Mononuclear cell (primary cell): ENCODE results near the gene CRK. TPM values are rescaled to one million over a fixed set of nuclear protein-coding genes. Genes with fewer than 3 reads are reported as not detected.

Experiments used
- H3K27me3 ChIP-seq: 2 replicates; pipeline ENCODE4 v1.6.0; 2011; ENCODE audit warnings: low read length, control low read depth; ENCODE audit not compliant: insufficient read depth
- H3K4me1 ChIP-seq: 2 replicates; pipeline ENCODE4 v1.5.1; 2011; ENCODE audit warnings: mild to moderate bottlenecking, low read length, control low read depth; ENCODE audit not compliant: insufficient read depth
- H3K4me3 ChIP-seq: 2 replicates; pipeline ENCODE4 v1.5.1; 2011; ENCODE audit warnings: mild to moderate bottlenecking, low read length, moderate library complexity
- H3K9me3 ChIP-seq: 2 replicates; pipeline ENCODE4 v1.5.1; 2011; ENCODE audit warnings: low read depth, mild to moderate bottlenecking, control low read depth, low read length
- total RNA-seq: library from RNA; depleted of rRNA; stranded (reverse); fragments of >200 nt; gene quantifications from one replicate; pipeline ENCODE4 v1.2.3, GENCODE V29; 2012

CRK gene
- total RNA-seq, 1 donor, result 20.0 TPM

DNA sequence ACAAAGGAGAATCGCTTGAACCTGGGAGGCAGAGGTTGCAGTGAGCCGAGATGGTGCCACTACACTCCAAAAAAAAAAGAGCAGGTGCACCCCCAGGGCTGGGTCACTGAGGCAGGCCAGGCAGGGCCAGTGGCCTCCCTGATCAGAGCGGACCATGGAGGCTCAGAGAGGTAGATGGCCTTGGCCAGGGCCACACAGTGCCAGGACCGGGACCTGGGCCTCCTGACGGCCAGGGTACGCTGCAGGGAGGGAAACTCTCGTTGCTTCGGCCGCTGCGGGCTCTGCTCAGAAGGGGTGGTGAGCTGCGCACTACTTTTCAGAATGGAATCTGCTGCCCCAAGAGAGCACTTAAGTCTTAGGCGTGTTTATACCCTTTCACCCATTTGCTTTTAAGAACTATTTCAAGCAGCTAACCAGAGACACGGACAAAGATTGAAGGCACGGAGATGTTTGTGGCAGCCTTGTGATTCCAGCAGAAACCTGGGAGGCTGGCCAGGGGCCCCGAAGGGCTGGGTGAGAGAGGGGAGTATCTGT, 19.4 kb upstream of the CRK start:
- H3K27me3 ChIP-seq, result no peaks in the 10 kb centered on the region
- no peaks in the 10 kb centered on the region for H3K9me3 ChIP-seq
- H3K4me3 ChIP-seq, result no peak overlapping the region
- H3K4me1 ChIP-seq, result peaks cover 11% of the 10 kb centered on the region

DNA sequence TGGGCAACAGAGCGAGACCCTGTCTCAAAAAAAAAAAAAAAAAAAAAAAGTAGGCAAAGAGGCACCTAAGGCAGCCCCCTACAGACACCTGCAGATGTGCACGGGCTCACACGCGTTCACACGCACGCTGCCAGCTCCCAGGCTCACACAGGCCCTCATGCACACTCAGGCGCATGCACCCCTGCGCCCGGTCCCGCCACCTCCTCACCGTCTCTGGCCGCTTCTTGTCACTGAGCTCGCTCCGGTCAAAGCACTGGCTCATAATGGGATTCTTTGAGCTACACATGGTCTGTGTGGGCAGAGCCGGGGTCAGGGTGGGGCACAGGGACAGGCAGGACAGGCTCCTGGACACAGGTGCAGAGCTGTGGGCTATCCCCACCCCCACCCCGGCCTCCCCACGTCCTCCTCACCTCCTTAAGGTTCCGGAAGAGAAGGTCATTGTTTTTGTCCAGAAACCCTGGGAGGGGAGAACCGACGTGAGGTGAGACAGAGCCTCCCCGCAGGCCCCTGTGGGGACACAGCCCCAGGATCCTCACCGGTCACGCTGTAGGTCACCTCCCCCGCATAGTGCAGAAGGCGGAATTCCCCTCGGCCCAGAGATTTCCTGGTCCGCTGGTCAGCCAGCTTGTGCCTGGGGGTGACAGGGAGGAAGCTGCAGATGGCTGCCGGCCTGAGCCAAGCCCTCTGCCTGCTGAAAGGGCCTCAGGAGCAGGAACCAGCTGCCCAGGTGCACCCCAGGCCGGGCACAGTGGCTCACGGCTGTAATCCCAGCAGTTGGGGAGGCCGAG, 18.6 kb upstream of the CRK start:
- H3K4me3 ChIP-seq, result no peak overlapping the region
- peaks cover 11% of the 10 kb centered on the region for H3K4me1 ChIP-seq
- no peaks in the 10 kb centered on the region for H3K27me3 ChIP-seq
- no peaks in the 10 kb centered on the region for H3K9me3 ChIP-seq

DNA sequence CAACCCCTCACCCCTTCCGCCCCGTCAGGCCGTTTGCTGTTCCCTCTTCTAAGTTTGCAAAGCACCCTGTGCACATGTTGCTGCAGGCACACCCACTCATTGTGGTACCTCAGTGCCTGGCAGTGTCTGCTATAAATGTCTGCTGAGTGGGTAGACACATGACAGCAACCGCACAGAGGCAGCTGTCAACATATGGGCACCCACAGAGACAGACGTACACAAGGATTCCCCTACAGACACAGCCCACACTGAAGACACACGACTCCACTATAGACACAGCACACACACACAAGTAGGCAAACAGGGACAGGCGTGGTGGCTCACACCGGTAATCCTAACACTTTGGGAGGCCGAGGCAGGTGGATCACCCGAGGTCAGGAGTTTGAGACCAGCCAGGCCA, 17.8 kb upstream of the CRK start:
- Histone ChIP-seq H3K27me3 (no peaks in the 10 kb centered on the region), H3K4me3 (no peak overlapping the region), H3K4me1 (peaks cover 11% of the 10 kb centered on the region), H3K9me3 (no peaks in the 10 kb centered on the region)

DNA sequence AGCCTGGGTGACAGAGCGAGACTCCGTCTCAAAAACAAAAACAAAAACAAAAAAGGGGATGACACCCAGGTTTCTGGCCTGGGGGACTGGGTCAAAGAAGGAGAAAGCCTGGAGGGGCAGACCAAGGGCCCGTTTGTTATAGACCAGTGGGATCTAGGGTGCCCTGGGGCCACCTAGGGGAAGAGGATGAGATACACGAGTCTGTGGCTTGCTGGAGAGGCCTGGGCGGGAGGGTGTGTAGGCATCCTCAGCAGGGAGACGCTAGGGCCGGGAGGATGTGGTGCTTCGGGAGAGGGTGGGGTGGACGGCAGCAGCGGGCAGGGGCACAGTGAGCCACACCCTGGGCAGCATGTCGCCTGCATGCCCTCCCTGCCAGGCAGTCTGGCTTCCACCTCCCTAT, 17.1 kb upstream of the CRK start:
- Histone ChIP-seq H3K27me3 (no peaks in the 10 kb centered on the region), H3K9me3 (no peaks in the 10 kb centered on the region), H3K4me3 (no peak overlapping the region), H3K4me1 (peaks cover 17% of the 10 kb centered on the region)

DNA sequence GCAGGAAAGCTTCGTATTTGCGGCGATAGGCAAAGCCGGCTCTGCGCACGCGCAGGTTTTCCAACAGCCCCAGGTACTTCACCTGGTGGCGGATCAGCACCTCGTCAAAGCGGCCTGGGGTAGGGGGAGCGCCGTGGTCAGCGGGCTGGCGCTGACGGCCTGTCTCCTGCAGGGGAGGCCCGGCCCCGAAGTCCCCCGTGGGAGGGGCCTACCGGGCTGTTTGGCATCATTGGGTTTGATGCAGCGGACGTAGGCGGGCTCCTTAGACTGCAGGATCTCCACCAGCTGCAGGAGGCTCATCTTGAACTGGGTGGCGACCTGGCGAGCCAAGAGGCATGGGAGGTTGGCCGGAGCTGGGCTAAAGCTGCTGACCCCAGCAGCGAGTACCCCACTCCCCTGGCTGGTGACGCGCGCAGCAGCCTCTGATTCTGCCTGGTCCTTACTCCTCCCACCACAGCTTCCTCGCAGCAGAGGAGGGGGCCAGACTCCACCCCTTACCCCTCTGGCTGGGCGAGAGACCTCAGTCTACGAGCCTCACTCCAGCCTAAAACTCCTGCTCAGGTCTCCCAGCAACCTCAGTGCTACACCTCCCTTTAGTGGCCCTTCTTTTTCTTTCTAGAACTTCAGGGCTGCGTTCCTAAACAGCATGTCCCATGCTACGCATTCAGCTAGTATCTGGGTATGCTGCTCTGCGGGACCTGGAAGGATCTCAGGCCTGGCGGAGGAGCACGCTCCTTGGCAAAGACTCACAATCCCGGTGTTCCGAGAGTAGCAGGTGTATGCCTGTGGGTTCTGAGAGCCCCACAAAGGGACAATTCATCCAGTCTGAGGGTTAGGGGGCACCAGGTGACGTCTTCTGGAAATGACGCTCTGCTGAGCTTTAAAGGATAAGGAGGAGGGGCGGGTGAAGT, 16.1 kb upstream of the CRK start:
- H3K4me1 ChIP-seq, result peaks cover 21% of the 10 kb centered on the region

DNA sequence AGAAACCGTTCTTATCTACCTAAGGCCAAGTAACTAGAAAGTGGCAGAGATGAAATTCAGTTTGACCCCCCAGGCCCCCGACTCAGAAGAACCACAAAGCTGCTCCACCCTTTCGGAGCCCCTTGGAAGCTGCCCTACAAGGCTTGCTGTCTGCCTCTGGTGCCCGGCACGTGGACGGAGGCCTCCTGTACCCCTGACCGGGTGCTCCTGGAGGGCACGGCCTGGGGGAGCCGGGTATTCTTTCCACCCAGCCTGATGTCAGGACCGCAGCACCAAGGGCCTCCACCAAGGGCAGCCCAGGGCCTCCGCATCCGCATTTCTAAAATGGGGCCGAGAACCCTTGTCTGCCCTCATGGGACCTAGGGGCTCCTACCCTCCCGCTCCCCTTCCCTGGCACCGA, 15.5 kb upstream of the CRK start:
- Histone ChIP-seq H3K4me3 (no peak overlapping the region), H3K4me1 (peaks cover 21% of the 10 kb centered on the region), H3K9me3 (no peaks in the 10 kb centered on the region), H3K27me3 (no peaks in the 10 kb centered on the region)

More for the DNA sequence above, 16.1 kb upstream of the CRK start:
- H3K9me3 ChIP-seq, result no peaks in the 10 kb centered on the region
- no peak overlapping the region for H3K4me3 ChIP-seq
- no peaks in the 10 kb centered on the region for H3K27me3 ChIP-seq

DNA sequence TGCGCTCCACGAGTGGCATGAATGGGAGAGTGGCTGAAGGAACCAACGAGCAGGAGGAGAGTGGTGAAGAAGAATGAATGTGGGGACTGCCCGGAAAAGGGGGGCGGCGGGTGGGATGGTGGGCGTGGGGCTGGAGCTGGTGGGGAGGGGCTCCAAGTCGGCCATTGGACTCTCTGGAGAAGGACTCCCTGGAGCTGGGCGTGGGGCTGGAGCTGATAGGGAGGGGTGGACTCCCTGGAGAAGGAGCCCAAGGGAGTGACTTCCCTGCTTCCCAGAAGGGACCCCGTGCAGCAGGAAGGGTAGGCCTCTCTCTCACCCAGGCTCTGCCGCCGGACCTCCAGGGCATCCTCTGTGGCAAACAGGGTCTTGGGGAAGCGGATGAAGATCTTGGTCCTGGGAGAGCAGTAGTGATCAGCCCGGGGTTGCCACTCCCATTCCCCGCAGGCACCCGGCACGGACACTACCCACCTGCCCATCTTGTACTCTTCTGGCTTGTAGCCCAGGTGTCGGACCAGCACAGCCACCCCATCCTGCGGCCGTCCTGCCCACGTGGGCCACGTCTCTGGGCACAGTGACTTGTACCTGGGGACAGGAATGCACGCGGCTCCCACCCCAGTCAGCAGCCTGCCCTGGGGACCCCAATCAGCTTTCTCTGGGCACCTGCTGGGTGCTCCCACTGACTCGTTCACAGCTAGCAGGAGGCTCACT, 14.9 kb upstream of the CRK start:
- H3K27me3 ChIP-seq, result no peaks in the 10 kb centered on the region
- H3K4me1 ChIP-seq, result peaks cover 21% of the 10 kb centered on the region
- H3K4me3 ChIP-seq, result no peak overlapping the region
- H3K9me3 ChIP-seq, result no peaks in the 10 kb centered on the region

DNA sequence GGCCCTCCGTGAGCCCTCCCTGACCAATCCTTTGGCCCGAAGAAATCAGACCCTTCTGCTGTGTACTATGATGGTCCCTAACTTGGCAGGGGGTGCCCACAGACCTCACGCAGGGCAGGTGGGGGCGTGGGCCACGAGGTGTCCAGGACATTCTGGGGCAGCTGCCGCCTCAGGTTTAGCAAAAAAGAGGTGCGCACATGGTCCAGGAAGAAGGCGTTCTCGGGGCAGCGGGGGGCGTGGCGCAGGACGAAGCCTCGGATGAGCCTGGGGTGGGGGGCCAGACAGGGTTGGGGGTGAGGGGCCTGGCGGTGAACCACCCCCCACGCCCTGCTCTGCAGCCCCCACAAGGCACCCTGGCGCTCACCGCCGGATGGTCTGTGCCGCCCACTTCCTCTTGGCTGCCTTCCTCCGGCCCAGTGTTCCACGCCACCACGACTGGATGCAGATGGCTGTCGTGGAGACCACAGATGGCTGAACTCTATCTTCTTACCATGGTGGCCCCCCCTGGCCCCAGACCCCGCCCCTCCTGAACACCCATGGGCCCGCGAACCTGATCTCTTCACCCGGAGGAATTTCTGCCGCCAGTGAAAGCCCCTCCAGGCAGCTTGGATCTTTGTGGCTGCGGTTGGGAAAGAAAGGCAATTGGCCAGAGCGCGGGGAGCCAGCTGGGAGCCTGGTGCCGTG, 14.2 kb upstream of the CRK start:
- no peaks in the 10 kb centered on the region for H3K27me3 ChIP-seq
- no peak overlapping the region for H3K4me3 ChIP-seq

DNA sequence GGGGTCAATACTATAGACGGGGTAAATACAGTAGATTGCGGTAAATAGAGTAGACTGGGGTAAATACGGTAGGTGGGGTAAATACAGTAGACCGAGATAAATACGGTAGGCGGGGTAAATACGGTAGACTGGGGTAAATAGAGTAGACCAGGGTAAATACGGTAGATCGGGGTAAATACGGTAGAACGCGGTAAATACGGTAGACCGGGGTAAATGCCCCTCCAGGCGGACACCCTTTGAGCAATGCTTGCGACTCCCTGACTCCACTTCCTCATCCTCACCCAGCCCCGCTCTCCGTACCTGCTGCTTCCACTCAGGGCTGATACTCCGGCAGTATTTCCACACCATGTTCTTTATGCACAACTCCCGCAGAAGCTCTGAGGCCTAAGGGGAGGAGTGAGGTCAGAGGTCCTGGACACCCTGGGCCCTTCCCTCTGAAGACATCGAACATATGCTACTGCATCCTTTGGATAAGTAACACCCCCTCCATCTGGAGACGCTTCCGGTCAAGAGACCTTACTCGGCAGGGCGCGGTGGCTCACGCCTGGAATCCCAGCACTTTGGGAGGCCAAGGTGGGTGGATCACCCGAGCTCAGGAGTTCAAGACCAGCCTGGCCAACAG, 13.3 kb upstream of the CRK start:
- H3K27me3 ChIP-seq, result no peaks in the 10 kb centered on the region
- peaks cover 17% of the 10 kb centered on the region for H3K4me1 ChIP-seq
- no peak overlapping the region for H3K4me3 ChIP-seq
- no peaks in the 10 kb centered on the region for H3K9me3 ChIP-seq

More for the DNA sequence above, 14.2 kb upstream of the CRK start:
- Histone ChIP-seq H3K9me3 (no peaks in the 10 kb centered on the region), H3K4me1 (peaks cover 21% of the 10 kb centered on the region)

DNA sequence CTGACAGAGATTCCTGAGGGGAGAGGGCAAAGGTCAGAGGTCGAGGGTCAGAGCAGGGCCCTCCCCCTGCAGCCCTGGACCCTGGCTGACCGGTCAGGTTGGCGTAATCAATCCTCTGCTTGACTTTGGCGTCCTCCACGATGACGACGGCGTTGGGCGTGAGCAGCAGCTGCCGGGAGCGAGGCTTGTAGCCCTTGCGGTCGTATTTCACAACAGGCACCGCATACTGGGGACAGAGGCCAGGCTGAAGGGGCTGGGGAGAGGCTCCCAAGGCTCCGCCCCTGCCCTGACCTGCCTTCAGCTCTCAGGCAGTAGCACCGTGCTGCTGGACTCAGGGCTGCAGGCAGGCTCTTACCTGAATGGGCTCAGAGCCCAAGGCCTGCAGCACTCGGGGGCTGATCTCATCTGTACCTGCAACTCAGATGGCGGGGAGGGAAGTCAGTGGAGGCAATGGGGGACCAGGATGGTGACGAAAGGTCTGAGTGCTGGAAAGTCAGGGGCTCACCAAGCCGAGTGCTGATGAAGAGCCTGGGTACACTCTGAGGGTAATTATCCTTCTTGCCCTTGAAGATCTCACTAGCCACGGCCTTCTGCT, 12.0 kb upstream of the CRK start:
- H3K27me3 ChIP-seq, result no peaks in the 10 kb centered on the region
- H3K4me3 ChIP-seq, result no peak overlapping the region
- no peaks in the 10 kb centered on the region for H3K9me3 ChIP-seq
- H3K4me1 ChIP-seq, result peaks cover 25% of the 10 kb centered on the region

DNA sequence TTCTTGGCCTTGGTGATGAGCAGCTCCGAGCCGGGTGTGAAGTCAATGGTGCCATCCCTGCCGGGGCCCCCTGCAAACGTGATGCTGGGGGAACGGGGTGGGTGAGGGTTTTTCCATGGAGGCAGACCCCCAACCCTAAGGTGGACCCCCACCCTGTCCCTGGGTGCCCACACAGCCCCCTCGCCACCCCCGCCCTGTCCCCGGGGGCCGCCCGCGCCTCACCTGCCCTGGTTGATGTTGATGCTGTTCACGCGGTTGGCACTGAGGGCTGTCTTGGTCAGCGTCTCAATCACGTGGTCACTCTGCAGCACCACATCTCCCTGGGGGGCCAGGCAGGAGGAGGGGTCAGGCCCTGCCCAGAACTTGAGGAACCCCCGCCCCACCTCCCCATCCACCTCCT, 11.2 kb upstream of the CRK start:
- Histone ChIP-seq H3K27me3 (no peaks in the 10 kb centered on the region), H3K9me3 (no peaks in the 10 kb centered on the region), H3K4me1 (peaks cover 31% of the 10 kb centered on the region), H3K4me3 (no peak overlapping the region)

DNA sequence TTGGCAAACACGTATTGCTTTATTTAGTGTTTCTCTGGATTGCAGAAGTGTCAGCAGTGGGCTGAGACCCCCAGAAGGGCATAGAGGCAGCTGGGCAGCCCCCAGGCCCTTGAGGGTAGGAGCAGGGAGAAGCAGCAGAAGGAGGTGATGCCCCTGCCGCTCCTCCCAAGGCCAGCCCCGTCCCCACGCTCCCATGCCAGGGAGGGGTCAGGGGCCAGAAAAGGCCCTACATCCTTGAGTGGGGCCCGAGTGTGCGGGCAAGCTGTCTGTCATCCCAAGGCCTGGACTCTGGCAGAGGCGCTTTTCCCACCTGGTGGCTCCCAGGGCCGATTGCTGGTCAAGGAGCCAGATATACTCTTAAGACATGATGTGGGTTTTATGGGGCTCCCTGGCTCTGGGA, 8.2 kb upstream of the CRK start:
- Histone ChIP-seq H3K4me3 (no peak overlapping the region), H3K27me3 (no peaks in the 10 kb centered on the region), H3K9me3 (no peaks in the 10 kb centered on the region), H3K4me1 (peaks cover 55% of the 10 kb centered on the region)

DNA sequence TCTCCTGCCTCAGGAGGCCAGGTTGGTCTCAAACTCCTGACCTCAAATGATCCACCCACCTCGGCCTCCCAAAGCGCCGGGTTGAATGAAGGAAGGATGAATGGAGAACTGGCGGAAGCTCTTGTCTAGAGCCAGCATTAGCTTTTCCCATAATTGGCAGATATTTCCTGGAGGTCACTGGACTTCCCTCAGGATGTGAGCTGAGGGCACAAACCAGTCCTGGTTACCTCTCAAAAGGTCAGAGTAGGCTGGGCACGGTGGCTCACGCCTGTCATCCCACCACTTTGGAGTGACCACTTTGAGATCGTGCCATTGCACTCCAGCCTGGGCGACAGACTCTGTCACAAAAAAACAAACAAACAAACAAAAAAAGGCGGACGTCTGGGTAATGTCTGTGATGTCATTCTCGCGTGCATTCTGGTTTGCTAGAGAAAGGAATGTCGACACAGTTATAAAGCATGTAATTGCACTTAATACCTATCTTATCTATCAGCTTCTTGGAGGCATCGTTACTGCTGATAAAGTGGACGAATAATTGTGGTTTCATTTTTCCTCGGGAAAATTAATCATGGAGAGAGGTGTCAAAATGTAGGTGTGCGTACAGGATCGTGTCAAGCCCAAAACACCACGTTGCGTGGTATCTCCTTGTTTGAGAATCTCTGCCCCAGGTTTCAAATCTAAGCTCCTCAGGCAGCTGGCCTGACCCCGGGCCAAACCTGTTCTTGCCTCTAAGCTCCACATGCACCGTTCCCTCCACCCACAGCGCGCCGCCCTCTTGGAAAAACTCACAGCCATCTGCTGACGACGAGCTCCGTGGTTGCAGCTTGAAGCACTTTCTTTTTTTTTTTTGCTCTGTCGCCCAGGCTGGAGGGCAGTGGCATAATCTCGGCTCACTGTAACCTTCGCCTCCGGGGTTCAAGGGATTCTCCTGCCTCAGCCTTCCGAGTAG, 6.4 kb upstream of the CRK start:
- H3K4me3 ChIP-seq, result no peak overlapping the region

More for the DNA sequence above, 6.4 kb upstream of the CRK start:
- no peaks in the 10 kb centered on the region for H3K9me3 ChIP-seq
- no peaks in the 10 kb centered on the region for H3K27me3 ChIP-seq
- peaks cover 44% of the 10 kb centered on the region for H3K4me1 ChIP-seq
